OCI-LY7 (cell line): Measurements from ENCODE around the gene MCHR2.

Source experiments
- EZH2phosphoT487 ChIP-seq: fragments of 200-600 bp; sonication (generic); IDR thresholded peaks from 2 replicates; pipeline ENCODE4 v1.6.1; 2018; ENCODE audit warnings: low read depth, borderline replicate concordance, mild to moderate bottlenecking, mixed run types, antibody characterized with exemption, low read length, moderate library complexity, mixed read lengths
- TF ChIP-seq, protein P1 (sequence below): fragments of 200-600 bp; sonication (generic); conservative IDR thresholded peaks from 2 replicates; pipeline ENCODE4 v1.5.1; 2014; ENCODE audit warnings: mild to moderate bottlenecking, antibody characterized with exemption, low read length, moderate library complexity, mixed read lengths

DNA sequence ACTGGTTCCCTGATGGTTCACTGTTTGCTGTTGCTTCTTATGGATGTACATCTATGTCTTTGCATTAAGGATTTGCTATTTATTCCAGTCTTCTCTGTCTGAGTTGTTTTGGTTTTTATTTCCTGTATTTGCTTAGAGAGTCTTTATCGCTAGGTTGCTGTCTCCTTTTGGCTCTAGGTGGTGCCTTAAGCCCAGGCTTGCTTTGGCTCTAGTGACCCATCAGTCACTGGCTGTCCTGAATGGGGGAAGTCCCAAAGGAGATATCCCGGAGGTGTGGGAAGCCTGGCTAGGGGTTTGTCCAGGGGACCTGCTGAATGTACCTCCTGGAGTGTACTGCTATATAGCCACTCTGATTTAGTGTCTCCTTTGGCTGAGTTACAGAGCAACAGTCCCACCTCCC is 53.4 kb downstream of the MCHR2 start:
- TF ChIP-seq, protein P1, sequence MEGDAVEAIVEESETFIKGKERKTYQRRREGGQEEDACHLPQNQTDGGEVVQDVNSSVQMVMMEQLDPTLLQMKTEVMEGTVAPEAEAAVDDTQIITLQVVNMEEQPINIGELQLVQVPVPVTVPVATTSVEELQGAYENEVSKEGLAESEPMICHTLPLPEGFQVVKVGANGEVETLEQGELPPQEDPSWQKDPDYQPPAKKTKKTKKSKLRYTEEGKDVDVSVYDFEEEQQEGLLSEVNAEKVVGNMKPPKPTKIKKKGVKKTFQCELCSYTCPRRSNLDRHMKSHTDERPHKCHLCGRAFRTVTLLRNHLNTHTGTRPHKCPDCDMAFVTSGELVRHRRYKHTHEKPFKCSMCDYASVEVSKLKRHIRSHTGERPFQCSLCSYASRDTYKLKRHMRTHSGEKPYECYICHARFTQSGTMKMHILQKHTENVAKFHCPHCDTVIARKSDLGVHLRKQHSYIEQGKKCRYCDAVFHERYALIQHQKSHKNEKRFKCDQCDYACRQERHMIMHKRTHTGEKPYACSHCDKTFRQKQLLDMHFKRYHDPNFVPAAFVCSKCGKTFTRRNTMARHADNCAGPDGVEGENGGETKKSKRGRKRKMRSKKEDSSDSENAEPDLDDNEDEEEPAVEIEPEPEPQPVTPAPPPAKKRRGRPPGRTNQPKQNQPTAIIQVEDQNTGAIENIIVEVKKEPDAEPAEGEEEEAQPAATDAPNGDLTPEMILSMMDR, result no peak
- TF ChIP-seq EZH2phosphoT487, result no peak
